Neural crest cell (in vitro differentiated cells): ENCODE measurements around the gene VLDLR. TPM values are rescaled to one million over a fixed set of nuclear protein-coding genes. Genes with fewer than 3 reads are reported as not detected.
"Not testable (repeated sequence)": the region's sequence is repeated elsewhere in the genome, so short reads cannot be mapped to it uniquely, and the experiment has no call there.

Source experiments
- DNase-seq: peaks from one replicate; pipeline ENCODE4 v3.0.0; 2021; ENCODE audit warnings: low read depth, mixed read lengths, low spot score
- H3K27ac Mint-ChIP-seq: one replicate; pipeline ENCODE4 v1.8.0; 2021; ENCODE audit warnings: mild to moderate bottlenecking, mixed read lengths; ENCODE audit not compliant: unreplicated experiment
- H3K27me3 Mint-ChIP-seq: 2 replicates; pipeline ENCODE4 v1.8.0; 2021; ENCODE audit warnings: low read depth, mild to moderate bottlenecking, mixed read lengths
- H3K36me3 Mint-ChIP-seq: 2 replicates; pipeline ENCODE4 v1.8.0; 2021; ENCODE audit warnings: low read depth, mild to moderate bottlenecking, mixed read lengths
- H3K4me1 Mint-ChIP-seq: 2 replicates; pipeline ENCODE4 v1.8.0; 2021; ENCODE audit warnings: mixed read lengths
- H3K4me3 Mint-ChIP-seq: one replicate; pipeline ENCODE4 v1.8.0; 2021; ENCODE audit warnings: mild to moderate bottlenecking, mixed read lengths
- H3K9me3 Mint-ChIP-seq: 2 replicates; pipeline ENCODE4 v1.8.0; 2021; ENCODE audit warnings: mixed read lengths
- CTCF ChIP-seq: fragments of 200-600 bp; sonication (generic); conservative IDR thresholded peaks from 2 replicates; pipeline ENCODE4 v1.5.0; 2021; ENCODE audit warnings: antibody characterized with exemption, mild to moderate bottlenecking
- total RNA-seq: library from RNA; stranded (reverse); gene quantifications from 2 replicates; pipeline ENCODE4 v1.2.1, GENCODE V29; 2021

The VLDLR gene
- total RNA-seq, 1 donor from 2014 or later, result 20.2 TPM

- peaks cover 3% of the 10 kb centered on the region for H3K36me3 Mint-ChIP-seq
- no peaks in the 10 kb centered on the region for H3K27me3 Mint-ChIP-seq
- TF ChIP-seq CTCF, result no peak
- no peak overlapping the region for H3K27ac Mint-ChIP-seq
- no peaks in the 10 kb centered on the region for H3K9me3 Mint-ChIP-seq
- peaks cover 13% of the 10 kb centered on the region for H3K4me1 Mint-ChIP-seq
- no peak overlapping the region for H3K4me3 Mint-ChIP-seq
- no peak for DNase-seq
Measured at GRCh38 chr9:2700398-2700797, 78.8 kb downstream of the VLDLR start.

DNA sequence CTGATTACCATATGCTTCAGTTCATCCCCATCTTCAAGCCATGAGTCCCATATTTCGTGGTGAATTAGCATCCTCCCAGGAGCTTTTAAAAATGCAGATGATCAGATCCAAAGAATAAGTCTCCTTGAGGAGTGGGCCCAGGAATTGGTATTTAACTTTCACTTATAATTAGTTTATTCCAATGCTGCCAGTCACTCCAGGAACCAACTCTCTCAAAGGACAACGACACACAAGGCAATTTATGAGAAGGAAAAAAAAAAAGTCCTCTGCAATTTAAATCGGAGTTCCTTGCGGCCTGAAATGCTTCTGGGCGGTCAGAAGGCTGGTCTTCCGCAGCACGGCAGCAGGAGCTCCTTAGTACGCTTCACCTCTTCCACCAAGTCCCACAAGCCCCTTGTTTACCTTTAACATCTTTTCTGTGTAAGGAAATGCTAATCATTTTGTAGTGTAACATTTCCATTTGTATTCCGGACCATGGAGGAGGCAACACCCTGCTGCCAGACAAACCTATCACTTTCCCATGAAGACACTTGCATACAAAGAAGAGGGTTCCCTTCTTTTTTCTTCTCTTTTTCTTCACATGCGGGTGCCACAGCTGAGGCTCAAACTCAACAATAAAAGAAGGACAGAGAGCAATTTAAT lies 79.4 kb downstream of the VLDLR start:
- Mint-ChIP-seq H3K4me1 (peaks cover 13% of the 10 kb centered on the region), H3K36me3 (peaks cover 4% of the 10 kb centered on the region), H3K27me3 (no peaks in the 10 kb centered on the region), H3K27ac (no peak overlapping the region), H3K9me3 (no peaks in the 10 kb centered on the region), H3K4me3 (no peak overlapping the region)
- TF ChIP-seq CTCF, result no peak
- DNase-seq, result no peak

DNA sequence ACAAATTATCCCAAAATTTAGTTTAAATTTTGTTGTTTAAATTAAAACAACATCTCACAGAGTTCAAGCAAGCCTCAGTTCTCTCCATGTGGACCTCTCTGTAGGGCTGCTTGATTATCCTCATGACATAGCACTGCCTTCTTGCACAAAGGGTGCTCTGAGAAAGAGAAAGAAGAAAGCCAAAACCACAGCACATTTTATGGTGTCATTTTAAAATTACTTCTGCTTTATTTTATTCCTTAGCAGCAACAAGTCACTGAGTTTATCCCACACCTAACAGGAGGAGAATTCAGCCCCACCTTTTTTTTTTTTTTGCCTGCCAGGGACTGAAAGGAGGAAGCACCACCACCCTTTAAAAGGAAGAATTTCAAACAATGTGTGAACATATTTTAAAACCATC lies 82.9 kb downstream of the VLDLR start:
- Mint-ChIP-seq H3K4me3 (no peak overlapping the region), H3K9me3 (no peaks in the 10 kb centered on the region), H3K36me3 (peaks cover 6% of the 10 kb centered on the region), H3K4me1 (peaks cover 13% of the 10 kb centered on the region), H3K27ac (no peak overlapping the region), H3K27me3 (no peaks in the 10 kb centered on the region)
- TF ChIP-seq CTCF, result no peak
- DNase-seq, result no peak

DNA sequence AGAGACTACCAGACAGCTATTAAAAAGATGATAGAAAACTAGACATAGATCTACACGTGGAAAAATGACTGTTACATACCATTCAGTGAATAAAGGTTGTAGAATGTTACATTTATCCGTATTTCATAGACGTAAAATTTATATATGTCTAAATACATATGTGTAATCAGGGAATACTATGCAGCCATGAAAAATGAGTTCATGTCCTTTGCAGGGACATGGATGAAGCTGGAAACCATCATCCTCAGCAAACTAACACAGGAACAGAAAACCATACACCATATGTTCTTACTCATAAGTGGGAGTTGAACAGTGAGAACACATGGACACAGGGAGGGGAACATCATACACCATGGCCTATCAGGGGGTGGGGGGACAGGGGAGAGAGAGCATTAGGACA lies 85.7 kb downstream of the VLDLR start:
- DNase-seq, H3K4me3 Mint-ChIP-seq, H3K4me1 Mint-ChIP-seq, H3K36me3 Mint-ChIP-seq, H3K27ac Mint-ChIP-seq, H3K27me3 Mint-ChIP-seq, H3K9me3 Mint-ChIP-seq: not testable (repeated sequence)

Other genes with a start within 250 kb of the VLDLR start
- gene KCNV2, start 95.7 kb downstream of the VLDLR start, total RNA-seq, result not detected in 2 replicates
- 57.0 and 64.9 TPM in 2 replicates for gene PUM3, start 222.3 kb downstream of the VLDLR start, total RNA-seq